ENCODE measurements around the gene WDR70. TPM values are rescaled to one million over a fixed set of nuclear protein-coding genes. Genes with fewer than 3 reads are reported as not detected.

The WDR70 gene
- total and polyA plus RNA-seq, 10 of the 15 experiments (the other 5 are each of a cell fraction or from before 2014, with no cell fraction given) = 10.9 to 33.6 (median 29.1) TPM

DNA sequence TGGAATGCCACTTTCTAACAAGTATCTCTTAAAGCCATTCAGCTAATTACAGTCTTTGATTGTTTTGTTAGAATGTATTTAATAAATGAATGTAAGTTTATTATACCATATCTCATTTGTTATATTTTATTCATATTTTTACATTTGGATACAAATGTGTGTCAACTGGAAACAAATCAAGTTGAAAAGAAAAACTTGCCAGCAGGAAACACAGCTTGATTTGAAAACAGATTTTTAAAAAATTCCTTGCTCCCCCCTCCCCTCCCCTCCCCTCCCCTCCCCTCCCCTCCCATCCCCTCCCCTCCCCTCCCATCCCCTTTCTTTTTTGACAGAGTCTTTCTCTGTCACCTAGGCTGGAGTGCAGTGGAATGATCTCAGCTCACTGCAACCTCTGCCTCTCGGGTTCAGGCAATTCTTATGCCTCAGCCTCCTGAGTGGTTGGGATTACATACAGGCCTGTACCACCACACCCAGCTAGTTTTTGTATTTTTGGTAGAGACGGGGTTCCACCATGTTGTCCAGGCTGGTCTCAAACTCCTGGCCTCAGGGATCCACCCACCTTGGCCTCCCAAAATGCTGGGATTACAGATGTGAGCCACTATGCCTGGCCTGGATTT is 227.6 kb downstream of the WDR70 start:
- BruUV-seq (replicated peaks) = no TSS peak
- WGBS (ENCODE audit: insufficient coverage, insufficient replicate concordance, low lambda C conversion rate, missing lambda C conversion rate) = 92% methylated on average over 2 of the region's 2 CpGs
- DNase-seq (ENCODE audit: low read depth, low spot score) = no peak

More for the DNA sequence above, 227.6 kb downstream of the WDR70 start:
- RAD21 ChIA-PET (ENCODE audit: unreplicated experiment) = no interaction called here
- intact Hi-C loops (cut with micrococcal nuclease; ENCODE audit: unreplicated experiment) (no loop called here), in situ Hi-C loops (cut with MboI) (no loop called here)
- Histone ChIP-seq H3K36me3 (ENCODE audit: control insufficient read depth in 2 of 2, insufficient read depth in 2 of 2, low read length in 1 of 2) (no peaks in the 10 kb centered on the region), H3K9me3 (replicated peaks; ENCODE audit: control insufficient read depth, insufficient read depth, low read length) (no peaks in the 10 kb centered on the region), H3K4me2 (ENCODE audit: control insufficient read depth, insufficient read depth) (no peak overlapping the region), H4K20me1 (ENCODE audit: control insufficient read depth, insufficient read depth) (no peaks in the 10 kb centered on the region), H2AFZ (ENCODE audit: control insufficient read depth, low read depth, low read length) (no peak overlapping the region), H3K79me2 (ENCODE audit: control insufficient read depth, insufficient read depth, low read length) (no peaks in the 10 kb centered on the region), H3K27me3 (replicated peaks in 1 of 2; ENCODE audit: control insufficient read depth in 2 of 2, insufficient read depth in 2 of 2, low read length in 1 of 2) (no peaks in the 10 kb centered on the region), H3K27ac (ENCODE audit: control insufficient read depth, insufficient read depth) (no peak overlapping the region), H3K9ac (ENCODE audit: control insufficient read depth, insufficient read depth, low read length) (no peak overlapping the region), H3K4me1 (ENCODE audit: control insufficient read depth, insufficient read depth, low read length) (no peaks in the 10 kb centered on the region), H3K4me3 (no peak overlapping the region)
- FAIRE-seq = no peak
- ATAC-seq = no peak
- TF ChIP-seq EGR1 (IDR thresholded peaks at IDR 0.05; ENCODE audit: borderline replicate concordance in 1 of 2, low read depth in 2 of 2, low read length in 2 of 2) (no peak), BHLHE40 (IDR thresholded peaks at IDR 0.05; ENCODE audit: borderline replicate concordance in 1 of 2, low read depth in 2 of 2, low read length in 1 of 2) (no peak), SUZ12 (IDR thresholded peaks at IDR 0.05; ENCODE audit: unreplicated experiment) (no peak), NFYA (IDR thresholded peaks at IDR 0.05; ENCODE audit: borderline replicate concordance, low read depth, low read length) (no peak), ZNF217 (IDR thresholded peaks at IDR 0.05) (no peak), ESRRA (IDR thresholded peaks at IDR 0.05; ENCODE audit: low read length) (no peak), ZNF622 (IDR thresholded peaks at IDR 0.05) (no peak), TAF1 (IDR thresholded peaks at IDR 0.05; ENCODE audit: borderline replicate concordance, low read depth, low read length) (no peak), NFYB (IDR thresholded peaks at IDR 0.05; ENCODE audit: insufficient read depth, low read depth, low read length) (no peak), RELA (IDR thresholded peaks at IDR 0.05; ENCODE audit: borderline replicate concordance, partially characterized antibody) (no peak)
- TF ChIP-seq, protein P1, sequence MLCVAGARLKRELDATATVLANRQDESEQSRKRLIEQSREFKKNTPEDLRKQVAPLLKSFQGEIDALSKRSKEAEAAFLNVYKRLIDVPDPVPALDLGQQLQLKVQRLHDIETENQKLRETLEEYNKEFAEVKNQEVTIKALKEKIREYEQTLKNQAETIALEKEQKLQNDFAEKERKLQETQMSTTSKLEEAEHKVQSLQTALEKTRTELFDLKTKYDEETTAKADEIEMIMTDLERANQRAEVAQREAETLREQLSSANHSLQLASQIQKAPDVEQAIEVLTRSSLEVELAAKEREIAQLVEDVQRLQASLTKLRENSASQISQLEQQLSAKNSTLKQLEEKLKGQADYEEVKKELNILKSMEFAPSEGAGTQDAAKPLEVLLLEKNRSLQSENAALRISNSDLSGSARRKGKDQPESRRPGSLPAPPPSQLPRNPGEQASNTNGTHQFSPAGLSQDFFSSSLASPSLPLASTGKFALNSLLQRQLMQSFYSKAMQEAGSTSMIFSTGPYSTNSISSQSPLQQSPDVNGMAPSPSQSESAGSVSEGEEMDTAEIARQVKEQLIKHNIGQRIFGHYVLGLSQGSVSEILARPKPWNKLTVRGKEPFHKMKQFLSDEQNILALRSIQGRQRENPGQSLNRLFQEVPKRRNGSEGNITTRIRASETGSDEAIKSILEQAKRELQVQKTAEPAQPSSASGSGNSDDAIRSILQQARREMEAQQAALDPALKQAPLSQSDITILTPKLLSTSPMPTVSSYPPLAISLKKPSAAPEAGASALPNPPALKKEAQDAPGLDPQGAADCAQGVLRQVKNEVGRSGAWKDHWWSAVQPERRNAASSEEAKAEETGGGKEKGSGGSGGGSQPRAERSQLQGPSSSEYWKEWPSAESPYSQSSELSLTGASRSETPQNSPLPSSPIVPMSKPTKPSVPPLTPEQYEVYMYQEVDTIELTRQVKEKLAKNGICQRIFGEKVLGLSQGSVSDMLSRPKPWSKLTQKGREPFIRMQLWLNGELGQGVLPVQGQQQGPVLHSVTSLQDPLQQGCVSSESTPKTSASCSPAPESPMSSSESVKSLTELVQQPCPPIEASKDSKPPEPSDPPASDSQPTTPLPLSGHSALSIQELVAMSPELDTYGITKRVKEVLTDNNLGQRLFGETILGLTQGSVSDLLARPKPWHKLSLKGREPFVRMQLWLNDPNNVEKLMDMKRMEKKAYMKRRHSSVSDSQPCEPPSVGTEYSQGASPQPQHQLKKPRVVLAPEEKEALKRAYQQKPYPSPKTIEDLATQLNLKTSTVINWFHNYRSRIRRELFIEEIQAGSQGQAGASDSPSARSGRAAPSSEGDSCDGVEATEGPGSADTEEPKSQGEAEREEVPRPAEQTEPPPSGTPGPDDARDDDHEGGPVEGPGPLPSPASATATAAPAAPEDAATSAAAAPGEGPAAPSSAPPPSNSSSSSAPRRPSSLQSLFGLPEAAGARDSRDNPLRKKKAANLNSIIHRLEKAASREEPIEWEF (IDR thresholded peaks at IDR 0.05; ENCODE audit: insufficient replicate concordance, low read depth, low read length) = no peak
- TF ChIP-seq, protein P2, sequence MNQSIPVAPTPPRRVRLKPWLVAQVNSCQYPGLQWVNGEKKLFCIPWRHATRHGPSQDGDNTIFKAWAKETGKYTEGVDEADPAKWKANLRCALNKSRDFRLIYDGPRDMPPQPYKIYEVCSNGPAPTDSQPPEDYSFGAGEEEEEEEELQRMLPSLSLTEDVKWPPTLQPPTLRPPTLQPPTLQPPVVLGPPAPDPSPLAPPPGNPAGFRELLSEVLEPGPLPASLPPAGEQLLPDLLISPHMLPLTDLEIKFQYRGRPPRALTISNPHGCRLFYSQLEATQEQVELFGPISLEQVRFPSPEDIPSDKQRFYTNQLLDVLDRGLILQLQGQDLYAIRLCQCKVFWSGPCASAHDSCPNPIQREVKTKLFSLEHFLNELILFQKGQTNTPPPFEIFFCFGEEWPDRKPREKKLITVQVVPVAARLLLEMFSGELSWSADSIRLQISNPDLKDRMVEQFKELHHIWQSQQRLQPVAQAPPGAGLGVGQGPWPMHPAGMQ (IDR thresholded peaks at IDR 0.05; ENCODE audit: borderline replicate concordance) = no peak
- POLR2A ChIA-PET = no interaction called here
- CTCF ChIA-PET = no interaction called here
- SMC1A ChIA-PET (ENCODE audit: uncharacterized antibody, unreplicated experiment) = no interaction called here

Measured in GM12878 (cell line).